SK-N-SH (cell line): ENCODE results near the gene ZNF562.

Experiments used
- FOSL2 ChIP-seq: IDR thresholded peaks from 2 replicates; pipeline ENCODE4 v1.4.0; 2012; ENCODE audit warnings: low read depth, mild to moderate bottlenecking, moderate library complexity, borderline replicate concordance
- NFIC ChIP-seq: IDR thresholded peaks from 2 replicates; pipeline ENCODE4 v1.4.0; 2012; ENCODE audit warnings: borderline replicate concordance
- SIN3A ChIP-seq: IDR thresholded peaks from 2 replicates; pipeline ENCODE4 v1.6.1; 2012; ENCODE audit warnings: low read depth, mild to moderate bottlenecking, low read length, moderate library complexity, borderline replicate concordance
- YY1 ChIP-seq: IDR thresholded peaks from 2 replicates; pipeline ENCODE4 v1.4.0; 2012; ENCODE audit warnings: low read depth, mild to moderate bottlenecking
- TF ChIP-seq, protein P1 (sequence below): fragments of 200-600 bp; sonication (generic); IDR thresholded peaks from 2 replicates; pipeline ENCODE4 v1.6.1; 2017; ENCODE audit warnings: antibody characterized with exemption, mild to moderate bottlenecking, moderate library complexity
- TF ChIP-seq, protein P2 (sequence below): IDR thresholded peaks from 2 replicates; pipeline ENCODE4 v1.4.0; 2012; ENCODE audit warnings: low read depth

DNA sequence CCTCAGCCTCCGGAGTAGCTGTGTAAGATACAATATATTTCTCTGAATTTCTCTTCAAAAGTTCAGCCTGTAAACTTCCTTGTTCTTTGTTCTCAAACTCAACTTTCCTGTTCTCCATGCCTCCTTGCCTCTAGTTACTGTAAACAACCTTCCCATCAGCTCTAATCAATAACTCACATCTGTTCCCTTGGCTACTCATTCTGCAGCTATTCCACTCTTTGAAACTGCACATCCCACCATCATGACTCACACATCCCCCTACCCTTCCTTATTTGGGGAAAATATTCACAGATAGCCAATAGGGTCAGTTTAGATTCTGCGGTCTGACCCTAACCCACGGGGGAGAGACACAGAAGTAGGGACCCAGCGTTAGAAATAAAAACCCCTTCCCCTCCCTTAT lies 2.0 kb downstream of the ZNF562 start:
- TF ChIP-seq, protein P1, sequence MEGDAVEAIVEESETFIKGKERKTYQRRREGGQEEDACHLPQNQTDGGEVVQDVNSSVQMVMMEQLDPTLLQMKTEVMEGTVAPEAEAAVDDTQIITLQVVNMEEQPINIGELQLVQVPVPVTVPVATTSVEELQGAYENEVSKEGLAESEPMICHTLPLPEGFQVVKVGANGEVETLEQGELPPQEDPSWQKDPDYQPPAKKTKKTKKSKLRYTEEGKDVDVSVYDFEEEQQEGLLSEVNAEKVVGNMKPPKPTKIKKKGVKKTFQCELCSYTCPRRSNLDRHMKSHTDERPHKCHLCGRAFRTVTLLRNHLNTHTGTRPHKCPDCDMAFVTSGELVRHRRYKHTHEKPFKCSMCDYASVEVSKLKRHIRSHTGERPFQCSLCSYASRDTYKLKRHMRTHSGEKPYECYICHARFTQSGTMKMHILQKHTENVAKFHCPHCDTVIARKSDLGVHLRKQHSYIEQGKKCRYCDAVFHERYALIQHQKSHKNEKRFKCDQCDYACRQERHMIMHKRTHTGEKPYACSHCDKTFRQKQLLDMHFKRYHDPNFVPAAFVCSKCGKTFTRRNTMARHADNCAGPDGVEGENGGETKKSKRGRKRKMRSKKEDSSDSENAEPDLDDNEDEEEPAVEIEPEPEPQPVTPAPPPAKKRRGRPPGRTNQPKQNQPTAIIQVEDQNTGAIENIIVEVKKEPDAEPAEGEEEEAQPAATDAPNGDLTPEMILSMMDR = no peak
- TF ChIP-seq SIN3A = no peak
- TF ChIP-seq NFIC = no peak
- TF ChIP-seq YY1 = no peak
- TF ChIP-seq, protein P2, sequence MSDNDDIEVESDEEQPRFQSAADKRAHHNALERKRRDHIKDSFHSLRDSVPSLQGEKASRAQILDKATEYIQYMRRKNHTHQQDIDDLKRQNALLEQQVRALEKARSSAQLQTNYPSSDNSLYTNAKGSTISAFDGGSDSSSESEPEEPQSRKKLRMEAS = no peak
- TF ChIP-seq FOSL2 = no peak
